MM.1S (cell line): Measurements from ENCODE around the gene SLC16A9.

ENCODE experiments used
- EZH2phosphoT487 ChIP-seq: fragments of 300-600 bp; sonication (generic); IDR thresholded peaks from 2 replicates; pipeline ENCODE4 v1.6.1; 2018; ENCODE audit warnings: antibody characterized with exemption, low read length
- TF ChIP-seq, protein P1 (sequence below): fragments of 300-600 bp; sonication (generic); IDR thresholded peaks from 2 replicates; pipeline ENCODE4 v1.5.1; 2016; ENCODE audit warnings: antibody characterized with exemption, low read length, mixed read lengths

DNA sequence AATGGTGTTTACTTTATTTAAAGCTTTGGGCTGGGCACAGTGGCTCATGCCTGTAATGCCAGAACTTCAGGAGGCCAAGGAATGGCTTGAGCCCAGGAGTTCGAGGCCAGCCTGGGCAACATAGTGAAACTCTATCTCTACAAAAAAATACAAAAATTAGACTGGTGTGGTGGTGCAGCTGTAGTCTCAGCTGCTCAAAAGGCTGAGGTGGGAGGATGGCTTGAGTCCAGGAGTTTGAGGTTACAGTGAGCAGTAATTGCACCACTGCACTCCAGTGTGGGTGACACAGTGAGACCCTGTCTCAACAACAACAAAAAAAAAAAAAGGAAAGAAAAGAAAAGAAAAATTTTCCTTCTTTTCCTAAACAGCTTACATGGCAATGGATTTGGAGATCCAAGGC, 22.0 kb downstream of the SLC16A9 start:
- no peak for TF ChIP-seq EZH2phosphoT487
- TF ChIP-seq, protein P1, sequence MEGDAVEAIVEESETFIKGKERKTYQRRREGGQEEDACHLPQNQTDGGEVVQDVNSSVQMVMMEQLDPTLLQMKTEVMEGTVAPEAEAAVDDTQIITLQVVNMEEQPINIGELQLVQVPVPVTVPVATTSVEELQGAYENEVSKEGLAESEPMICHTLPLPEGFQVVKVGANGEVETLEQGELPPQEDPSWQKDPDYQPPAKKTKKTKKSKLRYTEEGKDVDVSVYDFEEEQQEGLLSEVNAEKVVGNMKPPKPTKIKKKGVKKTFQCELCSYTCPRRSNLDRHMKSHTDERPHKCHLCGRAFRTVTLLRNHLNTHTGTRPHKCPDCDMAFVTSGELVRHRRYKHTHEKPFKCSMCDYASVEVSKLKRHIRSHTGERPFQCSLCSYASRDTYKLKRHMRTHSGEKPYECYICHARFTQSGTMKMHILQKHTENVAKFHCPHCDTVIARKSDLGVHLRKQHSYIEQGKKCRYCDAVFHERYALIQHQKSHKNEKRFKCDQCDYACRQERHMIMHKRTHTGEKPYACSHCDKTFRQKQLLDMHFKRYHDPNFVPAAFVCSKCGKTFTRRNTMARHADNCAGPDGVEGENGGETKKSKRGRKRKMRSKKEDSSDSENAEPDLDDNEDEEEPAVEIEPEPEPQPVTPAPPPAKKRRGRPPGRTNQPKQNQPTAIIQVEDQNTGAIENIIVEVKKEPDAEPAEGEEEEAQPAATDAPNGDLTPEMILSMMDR, result no peak
